ENCODE measurements around the gene CKAP2L.
"Not testable (repeated sequence)": the region's sequence is repeated elsewhere in the genome, so short reads cannot be mapped to it uniquely, and the experiment has no call there.

CKAP2L gene

DNA sequence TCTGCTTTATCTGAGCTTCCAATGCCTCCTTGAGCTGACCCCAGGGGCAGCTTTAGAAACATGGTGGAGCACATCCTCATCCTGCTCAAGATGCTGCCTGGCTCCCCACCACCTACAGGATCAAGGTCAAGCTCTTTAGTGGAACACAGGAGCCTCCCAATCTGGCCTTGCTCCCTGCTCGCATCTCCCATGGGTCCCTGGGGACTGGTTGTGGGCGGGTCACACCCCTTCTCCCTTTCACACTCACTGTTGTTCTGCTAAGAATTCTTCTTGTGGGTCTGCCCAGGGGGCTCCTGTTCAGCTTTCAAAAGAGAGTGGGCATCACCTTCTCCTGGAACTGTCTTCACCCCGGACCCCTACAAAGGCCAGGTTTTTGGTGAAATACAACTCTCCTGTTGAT, 51.9 kb downstream of the CKAP2L start:
- TF ChIP-seq, protein P1, sequence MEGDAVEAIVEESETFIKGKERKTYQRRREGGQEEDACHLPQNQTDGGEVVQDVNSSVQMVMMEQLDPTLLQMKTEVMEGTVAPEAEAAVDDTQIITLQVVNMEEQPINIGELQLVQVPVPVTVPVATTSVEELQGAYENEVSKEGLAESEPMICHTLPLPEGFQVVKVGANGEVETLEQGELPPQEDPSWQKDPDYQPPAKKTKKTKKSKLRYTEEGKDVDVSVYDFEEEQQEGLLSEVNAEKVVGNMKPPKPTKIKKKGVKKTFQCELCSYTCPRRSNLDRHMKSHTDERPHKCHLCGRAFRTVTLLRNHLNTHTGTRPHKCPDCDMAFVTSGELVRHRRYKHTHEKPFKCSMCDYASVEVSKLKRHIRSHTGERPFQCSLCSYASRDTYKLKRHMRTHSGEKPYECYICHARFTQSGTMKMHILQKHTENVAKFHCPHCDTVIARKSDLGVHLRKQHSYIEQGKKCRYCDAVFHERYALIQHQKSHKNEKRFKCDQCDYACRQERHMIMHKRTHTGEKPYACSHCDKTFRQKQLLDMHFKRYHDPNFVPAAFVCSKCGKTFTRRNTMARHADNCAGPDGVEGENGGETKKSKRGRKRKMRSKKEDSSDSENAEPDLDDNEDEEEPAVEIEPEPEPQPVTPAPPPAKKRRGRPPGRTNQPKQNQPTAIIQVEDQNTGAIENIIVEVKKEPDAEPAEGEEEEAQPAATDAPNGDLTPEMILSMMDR (conservative IDR thresholded peaks at IDR 0.05) = no peak
- no peak overlapping the region for H3K27ac ChIP-seq

DNA sequence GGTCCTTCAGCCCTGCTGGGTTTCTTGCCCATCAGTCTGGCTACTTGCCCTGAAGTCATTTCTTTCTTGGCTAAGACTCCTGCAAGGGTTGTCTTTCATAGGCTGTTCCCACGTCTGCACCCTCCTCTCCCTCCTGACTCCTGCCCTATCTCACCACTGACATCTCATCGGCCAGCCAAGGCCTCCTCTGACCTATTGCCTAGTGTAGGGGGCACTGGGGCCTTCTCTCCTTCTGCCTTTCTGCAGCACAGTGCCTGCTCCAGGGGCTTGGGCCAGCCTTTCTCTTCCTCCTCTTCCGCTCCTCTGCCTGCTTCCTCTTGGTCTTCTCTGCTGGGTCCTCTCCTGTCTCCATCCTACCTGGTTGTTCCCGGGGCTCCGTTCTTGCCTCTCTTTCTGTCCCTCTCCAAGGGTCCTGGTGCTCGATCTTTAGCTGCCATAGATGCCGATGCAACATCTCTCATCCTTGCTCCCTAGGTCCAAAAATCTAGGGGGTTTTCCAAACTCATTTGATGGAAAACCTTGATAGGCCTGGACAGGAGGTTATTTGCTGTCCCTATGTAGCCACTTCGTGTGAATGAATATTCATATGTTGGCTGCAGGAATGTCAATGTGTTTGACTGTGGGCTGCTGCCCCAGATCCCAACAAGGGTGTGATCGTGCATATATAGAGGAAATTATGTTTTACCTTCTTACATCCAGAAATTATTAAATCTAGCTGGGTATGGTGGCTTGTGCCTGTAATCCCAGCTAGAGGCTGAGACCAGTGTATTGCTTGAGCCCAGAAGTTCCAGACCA, 53.3 kb downstream of the CKAP2L start:
- no peak overlapping the region for H3K27ac ChIP-seq
- TF ChIP-seq, protein P1 (conservative IDR thresholded peaks at IDR 0.05) = no peak

DNA sequence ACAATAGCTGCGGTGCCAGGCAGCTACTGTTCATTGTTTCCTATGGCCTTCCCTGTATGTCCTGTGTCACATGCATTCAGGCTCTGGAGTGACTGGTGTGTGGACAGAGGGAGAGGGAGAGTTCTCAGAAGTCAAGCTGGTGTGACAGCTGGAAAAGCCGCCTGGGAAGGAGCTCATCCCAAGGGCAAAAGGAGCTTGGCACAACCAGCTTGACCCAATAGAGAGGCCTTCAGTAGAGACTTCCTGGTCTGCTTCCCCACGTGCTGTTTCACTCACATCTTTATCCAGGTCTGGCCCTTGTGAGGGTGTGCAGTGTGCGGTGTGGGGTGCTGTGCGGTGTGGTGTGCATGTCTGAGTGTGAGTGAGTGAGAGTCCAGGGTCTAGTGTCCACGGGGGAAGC, 54.7 kb downstream of the CKAP2L start:
- no peak overlapping the region for H3K27ac ChIP-seq
- TF ChIP-seq, protein P1 (conservative IDR thresholded peaks at IDR 0.05) = no peak

DNA sequence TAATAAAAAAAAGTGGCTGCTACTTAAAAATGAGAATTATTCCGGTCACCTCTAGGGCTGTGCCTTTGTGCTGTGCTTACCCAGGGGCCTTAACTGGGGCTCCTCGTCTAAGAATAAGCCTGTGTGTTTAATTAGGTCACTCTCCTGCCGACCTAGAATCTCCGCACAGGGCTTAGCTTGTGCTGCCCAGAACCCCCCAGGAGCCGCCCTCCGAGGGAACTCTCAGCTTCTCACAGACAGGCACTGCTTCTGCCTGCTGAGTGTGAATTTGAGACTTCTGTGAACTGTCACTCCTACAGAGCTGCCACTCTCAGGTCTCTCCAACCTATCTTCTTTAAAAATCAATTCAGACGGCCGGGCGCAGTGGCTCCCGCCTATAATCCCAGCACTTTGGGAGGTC, 55.4 kb downstream of the CKAP2L start:
- TF ChIP-seq, protein P1 (conservative IDR thresholded peaks at IDR 0.05) = no peak

DNA sequence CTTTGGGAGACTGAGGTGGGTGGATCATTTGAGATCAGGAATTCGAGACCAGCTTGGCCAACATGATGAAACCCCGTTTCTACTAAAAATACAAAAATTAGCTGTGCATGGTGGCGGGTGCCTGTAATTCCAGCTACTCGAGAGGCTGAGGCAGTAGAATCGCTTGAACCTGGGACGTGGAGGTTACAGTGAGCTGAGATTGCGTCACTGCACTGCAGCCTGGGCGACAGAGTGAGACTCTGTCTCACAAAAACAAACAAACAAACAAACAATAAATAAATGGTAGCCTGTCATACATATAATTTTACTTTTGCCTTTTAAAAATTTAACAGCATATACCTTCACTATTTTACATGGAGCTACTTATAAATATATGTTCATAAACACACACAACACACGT, 57.5 kb downstream of the CKAP2L start:
- H3K27ac ChIP-seq = not testable (repeated sequence)

More for the DNA sequence above, 55.4 kb downstream of the CKAP2L start:
- H3K27ac ChIP-seq = no peak overlapping the region

DNA sequence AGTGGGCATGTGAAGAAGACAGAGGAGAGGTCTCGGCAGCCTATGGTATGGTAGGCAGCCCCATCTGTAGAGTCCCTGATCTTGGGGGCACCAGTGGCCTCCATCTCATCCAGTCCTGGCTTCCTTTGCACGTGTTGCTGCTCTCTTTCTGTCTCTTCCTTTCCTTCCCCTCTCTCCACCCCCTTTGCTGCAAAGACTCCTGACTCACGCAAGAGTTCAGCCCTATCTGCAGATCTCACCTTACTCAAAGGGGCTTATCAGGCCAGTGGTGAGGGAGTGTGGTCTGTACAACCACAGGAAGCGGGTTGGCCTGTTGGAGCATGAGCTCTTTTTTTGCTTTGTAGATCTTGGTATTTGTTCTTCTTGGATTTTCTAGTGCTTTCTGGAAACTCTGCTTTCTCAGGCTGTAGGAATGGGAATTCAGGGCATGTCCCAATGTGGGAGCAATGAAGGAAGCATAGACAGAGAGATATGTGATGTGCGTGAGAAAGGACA, 58.2 kb downstream of the CKAP2L start:
- TF ChIP-seq, protein P1 (conservative IDR thresholded peaks at IDR 0.05) = no peak
- H3K27ac ChIP-seq = no peak overlapping the region

DNA sequence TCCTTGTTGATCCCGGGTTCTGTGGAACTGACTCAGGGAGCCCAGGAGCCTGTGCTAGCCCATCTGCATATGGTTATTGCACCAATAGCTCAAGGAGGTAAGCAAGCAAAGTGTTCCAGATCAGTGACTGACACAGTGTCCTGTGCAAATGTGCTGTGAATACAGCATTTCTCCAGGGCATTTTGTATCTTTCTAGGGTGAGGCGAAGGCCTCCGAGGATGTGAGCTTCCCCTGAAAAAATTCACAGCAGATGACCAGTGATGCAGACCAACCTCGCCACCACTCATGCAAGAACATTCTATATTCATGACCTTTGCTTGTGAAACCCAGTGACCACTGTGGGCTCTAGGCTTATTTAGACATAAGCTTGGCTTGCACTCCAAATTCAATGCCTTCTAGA, 58.8 kb downstream of the CKAP2L start:
- TF ChIP-seq, protein P1 (conservative IDR thresholded peaks at IDR 0.05) = no peak
- no peak overlapping the region for H3K27ac ChIP-seq

DNA sequence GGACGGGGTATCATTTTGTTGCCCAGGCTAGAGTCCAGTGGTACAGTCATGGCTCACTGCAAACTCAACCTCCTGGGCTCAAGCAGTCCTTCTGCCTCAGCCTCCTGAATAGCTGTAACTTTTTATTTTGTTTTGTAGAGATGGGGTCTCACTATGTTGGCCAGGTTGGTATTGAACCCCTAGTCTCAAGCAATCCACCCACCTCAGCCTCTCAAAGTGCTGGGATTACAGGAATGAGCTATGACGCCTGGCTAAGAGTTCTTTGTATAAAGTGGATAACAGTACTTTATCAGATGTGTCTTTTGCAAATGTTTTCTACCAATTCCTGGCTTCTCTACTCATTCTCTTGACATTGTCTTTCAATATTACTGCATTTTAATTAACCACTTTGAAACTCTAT, 60.7 kb downstream of the CKAP2L start:
- TF ChIP-seq, protein P1 (conservative IDR thresholded peaks at IDR 0.05) = no peak
- no peak overlapping the region for H3K27ac ChIP-seq

Data from VCaP (cell line).